ENCODE data around the gene ALOXE3. TPM values are rescaled to one million over a fixed set of nuclear protein-coding genes. Genes with fewer than 3 reads are reported as not detected.
"Not testable (repeated sequence)": the region's sequence is repeated elsewhere in the genome, so short reads cannot be mapped to it uniquely, and the experiment has no call there.

The ALOXE3 gene
- total RNA-seq, 1 experiment from 2014 or later = not detected

GRCh38 chr17:8118769-8119580 is 661 bp upstream of the ALOXE3 start:
- Histone ChIP-seq H3K9me3 (replicated peaks) (no peaks in the 10 kb centered on the region), H3K27me3 (replicated peaks) (peaks cover 16% of the 10 kb centered on the region), H3K36me3 (no peaks in the 10 kb centered on the region), H3K4me3 (peak overlapping the region; percentile 39), H3K27ac (peak overlapping the region; percentile 36), H3K4me1 (replicated peaks) (peaks cover 36% of the 10 kb centered on the region)
- DNase-seq (ENCODE audit: low read depth in 1 of 2, low spot score in 2 of 2) = peak; percentile 86 to 91

- no peak for DNase-seq (ENCODE audit: low read depth in 1 of 2, low spot score in 2 of 2)
- Histone ChIP-seq H3K4me3 (peak overlapping the region; percentile 39), H3K27ac (no peak overlapping the region), H3K27me3 (replicated peaks) (peaks cover 16% of the 10 kb centered on the region), H3K9me3 (replicated peaks) (no peaks in the 10 kb centered on the region), H3K36me3 (no peaks in the 10 kb centered on the region), H3K4me1 (replicated peaks) (peaks cover 21% of the 10 kb centered on the region)
These were observed 841 bp downstream of the ALOXE3 start for GRCh38 chr17:8117367-8117979.

- Histone ChIP-seq H3K4me3 (no peak overlapping the region), H3K36me3 (no peaks in the 10 kb centered on the region), H3K9me3 (replicated peaks) (no peaks in the 10 kb centered on the region), H3K27me3 (replicated peaks) (peaks cover 16% of the 10 kb centered on the region), H3K27ac (no peak overlapping the region), H3K4me1 (replicated peaks) (peaks cover 19% of the 10 kb centered on the region)
- DNase-seq (ENCODE audit: low read depth in 1 of 2, low spot score in 2 of 2) = no peak
These were observed 1.5 kb downstream of the ALOXE3 start for GRCh38 chr17:8116776-8117175.

GRCh38 chr17:8110907-8111306 is 7.4 kb downstream of the ALOXE3 start:
- no peaks in the 10 kb centered on the region for H3K9me3 ChIP-seq (replicated peaks)
- DNase-seq (ENCODE audit: low read depth in 1 of 2, low spot score in 2 of 2) = no peak
- H3K27ac ChIP-seq = no peak overlapping the region
- H3K36me3 ChIP-seq = no peaks in the 10 kb centered on the region
- H3K4me3 ChIP-seq = no peak overlapping the region
- peaks cover 31% of the 10 kb centered on the region for H3K27me3 ChIP-seq (replicated peaks)
- H3K4me1 ChIP-seq (replicated peaks) = peaks cover 5% of the 10 kb centered on the region; the same call in 1 of the 2 replicates

- peaks cover 28% of the 10 kb centered on the region for H3K27me3 ChIP-seq (replicated peaks)
- H3K4me3 ChIP-seq = no peak overlapping the region
These were observed 7.9 kb downstream of the ALOXE3 start for GRCh38 chr17:8110456-8110804.

GRCh38 chr17:8109661-8110455 is 8.5 kb downstream of the ALOXE3 start:
- Histone ChIP-seq H3K4me1 (replicated peaks) (peaks cover 5% of the 10 kb centered on the region; the same call in 1 of the 2 replicates), H3K27me3 (replicated peaks) (peaks cover 25% of the 10 kb centered on the region), H3K27ac (no peak overlapping the region), H3K9me3 (replicated peaks) (no peaks in the 10 kb centered on the region), H3K4me3 (no peak overlapping the region), H3K36me3 (no peaks in the 10 kb centered on the region)
- DNase-seq (ENCODE audit: low read depth in 1 of 2, low spot score in 2 of 2) = peak in 1 of 2 experiments; percentile 22

More at GRCh38 chr17:8110456-8110804, 7.9 kb downstream of the ALOXE3 start:
- DNase-seq (ENCODE audit: low read depth in 1 of 2, low spot score in 2 of 2) = no peak
- no peak overlapping the region for H3K27ac ChIP-seq
- H3K9me3 ChIP-seq (replicated peaks) = no peaks in the 10 kb centered on the region
- H3K4me1 ChIP-seq (replicated peaks) = peaks cover 5% of the 10 kb centered on the region; the same call in 1 of the 2 replicates
- no peaks in the 10 kb centered on the region for H3K36me3 ChIP-seq

- DNase-seq (ENCODE audit: low read depth in 1 of 2, low spot score in 2 of 2) = no peak
- H3K4me1 ChIP-seq (replicated peaks) = peaks cover 5% of the 10 kb centered on the region; the same call in 1 of the 2 replicates
- peaks cover 23% of the 10 kb centered on the region for H3K27me3 ChIP-seq (replicated peaks)
- H3K9me3 ChIP-seq (replicated peaks) = no peaks in the 10 kb centered on the region
- H3K4me3 ChIP-seq = no peak overlapping the region
- H3K27ac ChIP-seq = no peak overlapping the region
- no peaks in the 10 kb centered on the region for H3K36me3 ChIP-seq
These were observed 9.2 kb downstream of the ALOXE3 start for GRCh38 chr17:8108972-8109660.

GRCh38 chr17:8106980-8107379 is 11.3 kb downstream of the ALOXE3 start:
- H3K4me3 ChIP-seq; H3K4me1 ChIP-seq (replicated peaks); H3K9me3 ChIP-seq (replicated peaks); DNase-seq (ENCODE audit: low read depth in 1 of 2, low spot score in 2 of 2); H3K27ac ChIP-seq; H3K36me3 ChIP-seq: not testable (repeated sequence)
- peaks cover 15% of the 10 kb centered on the region for H3K27me3 ChIP-seq (replicated peaks)

GRCh38 chr17:8105957-8106398 is 12.3 kb downstream of the ALOXE3 start:
- peaks cover 15% of the 10 kb centered on the region for H3K27me3 ChIP-seq (replicated peaks)
- H3K36me3 ChIP-seq = no peaks in the 10 kb centered on the region
- no peaks in the 10 kb centered on the region for H3K9me3 ChIP-seq (replicated peaks)
- no peak for DNase-seq (ENCODE audit: low read depth in 1 of 2, low spot score in 2 of 2)
- H3K27ac ChIP-seq = no peak overlapping the region
- H3K4me1 ChIP-seq (replicated peaks) = peaks cover 5% of the 10 kb centered on the region; the same call in 1 of the 2 replicates
- H3K4me3 ChIP-seq = no peak overlapping the region

- H3K27ac ChIP-seq = no peak overlapping the region
- H3K4me1 ChIP-seq (replicated peaks) = peaks cover under 1% of the 10 kb centered on the region; the same call in 1 of the 2 replicates
- H3K36me3 ChIP-seq = no peaks in the 10 kb centered on the region
- H3K9me3 ChIP-seq (replicated peaks) = no peaks in the 10 kb centered on the region
- no peak for DNase-seq (ENCODE audit: low read depth in 1 of 2, low spot score in 2 of 2)
- no peak overlapping the region for H3K4me3 ChIP-seq
- H3K27me3 ChIP-seq (replicated peaks) = peaks cover 5% of the 10 kb centered on the region
These were observed 13.4 kb downstream of the ALOXE3 start for GRCh38 chr17:8104911-8105310.

GRCh38 chr17:8103549-8103948 is 14.8 kb downstream of the ALOXE3 start:
- Histone ChIP-seq H3K36me3 (no peaks in the 10 kb centered on the region), H3K4me3 (no peak overlapping the region), H3K27me3 (replicated peaks) (no peaks in the 10 kb centered on the region; the same call in 1 of the 2 replicates), H3K27ac (no peak overlapping the region), H3K4me1 (replicated peaks) (no peaks in the 10 kb centered on the region), H3K9me3 (replicated peaks) (no peaks in the 10 kb centered on the region)
- DNase-seq (ENCODE audit: low read depth in 1 of 2, low spot score in 2 of 2) = no peak

- H3K4me1 ChIP-seq (replicated peaks) = no peaks in the 10 kb centered on the region
- H3K9me3 ChIP-seq (replicated peaks) = no peaks in the 10 kb centered on the region
- no peak overlapping the region for H3K4me3 ChIP-seq
- H3K27me3 ChIP-seq (replicated peaks) = peaks cover 6% of the 10 kb centered on the region; the same call in 1 of the 2 replicates
- H3K27ac ChIP-seq = no peak overlapping the region
- no peaks in the 10 kb centered on the region for H3K36me3 ChIP-seq
- no peak for DNase-seq (ENCODE audit: low read depth in 1 of 2, low spot score in 2 of 2)
These were observed 16.6 kb downstream of the ALOXE3 start for GRCh38 chr17:8101721-8102120.

GRCh38 chr17:8100763-8101162 is 17.6 kb downstream of the ALOXE3 start:
- Histone ChIP-seq H3K27me3 (replicated peaks) (peaks cover 7% of the 10 kb centered on the region; the same call in 1 of the 2 replicates), H3K4me1 (replicated peaks) (no peaks in the 10 kb centered on the region), H3K36me3 (no peaks in the 10 kb centered on the region), H3K4me3 (no peak overlapping the region), H3K27ac (no peak overlapping the region), H3K9me3 (replicated peaks) (no peaks in the 10 kb centered on the region)
- DNase-seq (ENCODE audit: low read depth in 1 of 2, low spot score in 2 of 2) = no peak
